Smooth muscle cell (in vitro differentiated cells): Measurements from ENCODE around the gene ZNF709. TPM values are rescaled to one million over a fixed set of nuclear protein-coding genes. Genes with fewer than 3 reads are reported as not detected.
A peak's percentile ranks its signal among the peaks of the same experiment; 100 is the strongest.
"Not testable (repeated sequence)": the region's sequence is repeated elsewhere in the genome, so short reads cannot be mapped to it uniquely, and the experiment has no call there.

Source experiments
- DNase-seq: peaks from one replicate; lab custom pipeline; 2025; ENCODE audit not compliant: unreplicated experiment; lab: John Stamatoyannopoulos, UW
- H2AFZ ChIP-seq: fragments of 200-600 bp; sonication (generic); 2 replicates; pipeline ENCODE4 v1.6.0; 2016; ENCODE audit warnings: antibody characterized with exemption, low read depth, mild to moderate bottlenecking
- H3F3A ChIP-seq: fragments of 200-600 bp; sonication (generic); 2 replicates; pipeline ENCODE4 v1.6.0; 2017; ENCODE audit warnings: antibody characterized with exemption, low read depth
- H3K27ac ChIP-seq: fragments of 200-600 bp; sonication (generic); 2 replicates; pipeline ENCODE4 v1.5.1; 2016; ENCODE audit warnings: low read depth, mild to moderate bottlenecking
- H3K27me3 ChIP-seq: fragments of 200-600 bp; sonication (generic); 2 replicates; pipeline ENCODE4 v1.6.1; 2016; ENCODE audit warnings: low read depth, mild to moderate bottlenecking
- H3K36me3 ChIP-seq: fragments of 200-600 bp; sonication (generic); 2 replicates; pipeline ENCODE4 v1.5.1; 2016; ENCODE audit warnings: low read depth
- H3K4me1 ChIP-seq: fragments of 200-600 bp; sonication (generic); 2 replicates; pipeline ENCODE4 v1.5.1; 2016; ENCODE audit warnings: low read depth
- H3K4me2 ChIP-seq: fragments of 200-600 bp; sonication (generic); 2 replicates; pipeline ENCODE4 v1.6.0; 2016; ENCODE audit warnings: mild to moderate bottlenecking
- H3K4me3 ChIP-seq: fragments of 200-600 bp; sonication (generic); 2 replicates; pipeline ENCODE4 v1.5.1; 2016; ENCODE audit warnings: mild to moderate bottlenecking
- H3K79me2 ChIP-seq: fragments of 200-600 bp; sonication (generic); 2 replicates; pipeline ENCODE4 v1.6.0; 2016; ENCODE audit warnings: low read depth, mild to moderate bottlenecking
- H3K9ac ChIP-seq: fragments of 200-600 bp; sonication (generic); 2 replicates; pipeline ENCODE4 v1.6.0; 2016; ENCODE audit warnings: low read depth
- H3K9me3 ChIP-seq: fragments of 200-600 bp; sonication (generic); replicated peaks from 2 replicates; pipeline ENCODE4 v1.5.1; 2016; ENCODE audit warnings: low read depth
- H4K20me1 ChIP-seq: fragments of 200-600 bp; sonication (generic); 2 replicates; pipeline ENCODE4 v1.6.0; 2016; ENCODE audit warnings: low read depth
- WGBS: methylation state at CpG from one replicate; pipeline ENCODE4 v1.1.7; 2016; ENCODE audit warnings: low lambda C conversion rate; 5-methylcytosine and 5-hydroxymethylcytosine counted together
- polyA plus RNA-seq: library from polyadenylated mRNA; unstranded; fragments of >200 nt; fragmentation: Nextera tagmentation; extraction: Ambion mirVana; gene quantifications from 2 replicates; pipeline ENCODE4 v1.2.1, GENCODE V29; 2016
- total RNA-seq: library from RNA; depleted of rRNA; stranded (reverse); fragments of >200 nt; gene quantifications from 2 replicates; pipeline ENCODE4 v1.2.3, GENCODE V29; 2014
- TF ChIP-seq, protein P1 (sequence below): fragments of 200-600 bp; sonication (generic); IDR thresholded peaks from 2 replicates; pipeline ENCODE4 v1.5.1; 2017; ENCODE audit warnings: borderline replicate concordance, mild to moderate bottlenecking, antibody characterized with exemption; ENCODE audit not compliant: insufficient read depth, poor library complexity, severe bottlenecking

The ZNF709 gene
- total and polyA plus RNA-seq, 2 experiments from 2014 or later: 0.29 to 1.2 TPM

- Histone ChIP-seq H3K79me2 (no peaks in the 10 kb centered on the region), H3K4me1 (peaks cover 7% of the 10 kb centered on the region)
Observed at GRCh38 chr19:12495002-12495802, 10.6 kb upstream of the ZNF709 start.

GRCh38 chr19:12494260-12494860 is 9.7 kb upstream of the ZNF709 start:
- over 99% methylated on average over 3 of the region's 3 CpGs for WGBS
- H2AFZ ChIP-seq: no peak overlapping the region

More at GRCh38 chr19:12495002-12495802, 10.6 kb upstream of the ZNF709 start:
- Histone ChIP-seq H3K4me2 (peak overlapping the region; percentile 87), H3K9ac (peak overlapping the region; percentile 49), H3K9me3 (no peaks in the 10 kb centered on the region), H4K20me1 (no peaks in the 10 kb centered on the region), H3K27ac (no peak overlapping the region), H3F3A (no peaks in the 10 kb centered on the region), H3K27me3 (no peaks in the 10 kb centered on the region), H2AFZ (peak overlapping the region; percentile 47), H3K36me3 (no peaks in the 10 kb centered on the region), H3K4me3 (peak overlapping the region; percentile 55)
- TF ChIP-seq, protein P1, sequence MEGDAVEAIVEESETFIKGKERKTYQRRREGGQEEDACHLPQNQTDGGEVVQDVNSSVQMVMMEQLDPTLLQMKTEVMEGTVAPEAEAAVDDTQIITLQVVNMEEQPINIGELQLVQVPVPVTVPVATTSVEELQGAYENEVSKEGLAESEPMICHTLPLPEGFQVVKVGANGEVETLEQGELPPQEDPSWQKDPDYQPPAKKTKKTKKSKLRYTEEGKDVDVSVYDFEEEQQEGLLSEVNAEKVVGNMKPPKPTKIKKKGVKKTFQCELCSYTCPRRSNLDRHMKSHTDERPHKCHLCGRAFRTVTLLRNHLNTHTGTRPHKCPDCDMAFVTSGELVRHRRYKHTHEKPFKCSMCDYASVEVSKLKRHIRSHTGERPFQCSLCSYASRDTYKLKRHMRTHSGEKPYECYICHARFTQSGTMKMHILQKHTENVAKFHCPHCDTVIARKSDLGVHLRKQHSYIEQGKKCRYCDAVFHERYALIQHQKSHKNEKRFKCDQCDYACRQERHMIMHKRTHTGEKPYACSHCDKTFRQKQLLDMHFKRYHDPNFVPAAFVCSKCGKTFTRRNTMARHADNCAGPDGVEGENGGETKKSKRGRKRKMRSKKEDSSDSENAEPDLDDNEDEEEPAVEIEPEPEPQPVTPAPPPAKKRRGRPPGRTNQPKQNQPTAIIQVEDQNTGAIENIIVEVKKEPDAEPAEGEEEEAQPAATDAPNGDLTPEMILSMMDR: peak; percentile 13
- WGBS: 5% methylated on average over 50 of the region's 51 CpGs
- peak; percentile 33 for DNase-seq

GRCh38 chr19:12486265-12486783 is 1.7 kb upstream of the ZNF709 start:
- not testable (repeated sequence) for H3F3A ChIP-seq, H3K27me3 ChIP-seq, DNase-seq, H2AFZ ChIP-seq, H3K36me3 ChIP-seq, H3K27ac ChIP-seq, H3K4me3 ChIP-seq, H3K4me2 ChIP-seq, H3K9ac ChIP-seq, H3K9me3 ChIP-seq
- Histone ChIP-seq H3K79me2 (peaks cover 29% of the 10 kb centered on the region), H4K20me1 (peaks cover 14% of the 10 kb centered on the region), H3K4me1 (peaks cover 16% of the 10 kb centered on the region)
- WGBS: 95% methylated on average over 1 of the region's 1 CpG

More at GRCh38 chr19:12494260-12494860, 9.7 kb upstream of the ZNF709 start:
- Histone ChIP-seq H3K4me3 (peak overlapping the region; percentile 55), H3K79me2 (no peaks in the 10 kb centered on the region), H3K4me2 (peak overlapping the region; percentile 87), H3K4me1 (peaks cover 7% of the 10 kb centered on the region), H3K9me3 (no peaks in the 10 kb centered on the region), H3K36me3 (no peaks in the 10 kb centered on the region), H4K20me1 (no peaks in the 10 kb centered on the region), H3K9ac (no peak overlapping the region), H3K27ac (no peak overlapping the region), H3K27me3 (no peaks in the 10 kb centered on the region), H3F3A (no peaks in the 10 kb centered on the region)
- DNase-seq: no peak
- TF ChIP-seq, protein P1: no peak

DNA sequence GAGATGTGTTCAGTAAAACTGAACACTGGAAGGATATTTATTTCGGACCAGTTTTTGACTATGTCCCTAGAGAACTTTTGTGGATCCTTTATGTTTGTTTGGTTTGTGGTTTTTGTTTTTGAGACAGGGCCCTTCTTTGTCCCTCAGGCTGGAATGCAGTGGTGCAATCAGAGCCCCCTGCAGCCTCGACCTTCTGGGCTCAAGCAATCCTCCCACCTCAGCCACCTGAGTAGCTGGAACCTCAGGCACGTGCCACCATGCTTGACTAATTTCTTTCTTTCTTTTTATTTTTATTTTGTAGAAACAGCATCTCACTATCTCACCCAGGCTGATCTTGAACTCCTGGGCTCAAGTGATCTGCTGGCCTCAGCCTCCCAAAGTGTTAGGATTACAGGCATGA is 955 bp upstream of the ZNF709 start:
- Histone ChIP-seq H3K36me3 (no peaks in the 10 kb centered on the region), H3K79me2 (peaks cover 36% of the 10 kb centered on the region), H3K4me2 (no peak overlapping the region), H4K20me1 (peaks cover 14% of the 10 kb centered on the region), H3K4me3 (no peak overlapping the region), H3K4me1 (peaks cover 16% of the 10 kb centered on the region), H3K27me3 (no peaks in the 10 kb centered on the region), H3K9ac (no peak overlapping the region), H3F3A (no peaks in the 10 kb centered on the region), H2AFZ (no peak overlapping the region), H3K27ac (no peak overlapping the region), H3K9me3 (no peaks in the 10 kb centered on the region)
- DNase-seq: no peak
- TF ChIP-seq, protein P1: no peak
- WGBS: 69% methylated on average over 3 of the region's 3 CpGs
